ENCODE data around the gene SULT2A1. TPM values are rescaled to one million over a fixed set of nuclear protein-coding genes. Genes with fewer than 3 reads are reported as not detected.
"Not testable (repeated sequence)": the region's sequence is repeated elsewhere in the genome, so short reads cannot be mapped to it uniquely, and the experiment has no call there.

The SULT2A1 gene
- total RNA-seq, 1 donor = not detected

DNA sequence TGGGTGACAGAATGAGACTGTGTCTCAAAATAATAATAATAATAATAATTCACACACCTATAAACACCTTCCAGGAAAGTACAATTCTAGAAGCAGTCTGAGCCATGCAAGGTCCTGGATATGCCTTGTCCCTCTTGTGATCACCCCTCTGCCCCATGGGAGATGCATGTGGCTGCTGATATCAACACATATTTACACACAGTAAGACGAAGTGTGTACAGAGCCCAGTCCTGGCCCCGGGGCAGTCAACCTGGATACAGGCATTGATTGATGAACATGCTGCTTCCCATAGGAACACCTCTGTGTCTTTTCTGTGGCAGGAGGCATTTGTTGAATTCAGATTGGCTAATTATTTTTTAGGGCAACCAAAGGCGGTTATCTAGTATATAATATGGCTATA, 3.2 kb downstream of the SULT2A1 start:
- no peak overlapping the region for H3K4me3 ChIP-seq (ENCODE audit: low read depth, low read length)
- TF ChIP-seq, protein P1, sequence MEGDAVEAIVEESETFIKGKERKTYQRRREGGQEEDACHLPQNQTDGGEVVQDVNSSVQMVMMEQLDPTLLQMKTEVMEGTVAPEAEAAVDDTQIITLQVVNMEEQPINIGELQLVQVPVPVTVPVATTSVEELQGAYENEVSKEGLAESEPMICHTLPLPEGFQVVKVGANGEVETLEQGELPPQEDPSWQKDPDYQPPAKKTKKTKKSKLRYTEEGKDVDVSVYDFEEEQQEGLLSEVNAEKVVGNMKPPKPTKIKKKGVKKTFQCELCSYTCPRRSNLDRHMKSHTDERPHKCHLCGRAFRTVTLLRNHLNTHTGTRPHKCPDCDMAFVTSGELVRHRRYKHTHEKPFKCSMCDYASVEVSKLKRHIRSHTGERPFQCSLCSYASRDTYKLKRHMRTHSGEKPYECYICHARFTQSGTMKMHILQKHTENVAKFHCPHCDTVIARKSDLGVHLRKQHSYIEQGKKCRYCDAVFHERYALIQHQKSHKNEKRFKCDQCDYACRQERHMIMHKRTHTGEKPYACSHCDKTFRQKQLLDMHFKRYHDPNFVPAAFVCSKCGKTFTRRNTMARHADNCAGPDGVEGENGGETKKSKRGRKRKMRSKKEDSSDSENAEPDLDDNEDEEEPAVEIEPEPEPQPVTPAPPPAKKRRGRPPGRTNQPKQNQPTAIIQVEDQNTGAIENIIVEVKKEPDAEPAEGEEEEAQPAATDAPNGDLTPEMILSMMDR (IDR thresholded peaks at IDR 0.05; ENCODE audit: insufficient read depth, low read length) = no peak
- no peak for DNase-seq (ENCODE audit: low read depth)

DNA sequence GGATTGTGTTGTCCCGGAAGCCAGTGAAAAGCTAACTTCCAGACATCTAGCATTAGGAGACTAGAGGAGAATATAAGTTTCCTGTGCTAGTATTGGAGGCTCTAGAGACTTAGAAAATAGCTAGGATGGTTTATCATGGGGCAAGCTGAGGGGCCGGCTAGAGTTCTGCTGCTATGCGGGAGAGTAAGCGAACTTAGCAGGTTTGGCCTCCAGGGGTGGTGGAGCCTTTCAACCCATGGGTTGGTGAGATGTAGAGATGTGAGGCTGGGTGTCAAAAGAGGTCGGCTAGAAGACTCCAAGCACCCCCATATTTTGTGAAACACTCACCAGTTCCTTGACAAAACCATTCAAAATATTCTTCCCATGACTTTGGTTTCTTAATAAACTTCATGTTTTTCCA, 4.4 kb downstream of the SULT2A1 start:
- H3K4me3 ChIP-seq (ENCODE audit: low read depth, low read length) = no peak overlapping the region
- DNase-seq (ENCODE audit: low read depth) = no peak
- TF ChIP-seq, protein P1 (IDR thresholded peaks at IDR 0.05; ENCODE audit: insufficient read depth, low read length) = no peak

DNA sequence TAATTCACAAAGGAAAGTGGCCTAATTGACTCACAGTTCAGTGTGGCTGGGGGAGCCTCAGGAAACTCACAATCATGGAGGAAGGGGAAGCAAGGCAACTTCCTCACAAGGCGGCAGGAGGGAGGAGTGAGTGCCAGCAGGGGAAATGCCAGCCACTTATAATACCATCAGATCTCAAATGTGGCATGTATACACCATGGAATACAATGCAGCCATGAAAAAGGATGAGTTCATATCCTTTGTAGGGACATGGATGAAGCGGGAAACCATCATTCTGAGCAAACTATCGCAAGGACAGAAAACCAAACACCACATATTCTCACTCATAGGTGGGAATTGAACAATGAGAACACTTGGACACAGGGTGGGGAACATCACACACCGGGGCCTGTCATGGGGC, 6.7 kb downstream of the SULT2A1 start:
- not testable (repeated sequence) for H3K4me3 ChIP-seq (ENCODE audit: low read depth, low read length); DNase-seq (ENCODE audit: low read depth)

DNA sequence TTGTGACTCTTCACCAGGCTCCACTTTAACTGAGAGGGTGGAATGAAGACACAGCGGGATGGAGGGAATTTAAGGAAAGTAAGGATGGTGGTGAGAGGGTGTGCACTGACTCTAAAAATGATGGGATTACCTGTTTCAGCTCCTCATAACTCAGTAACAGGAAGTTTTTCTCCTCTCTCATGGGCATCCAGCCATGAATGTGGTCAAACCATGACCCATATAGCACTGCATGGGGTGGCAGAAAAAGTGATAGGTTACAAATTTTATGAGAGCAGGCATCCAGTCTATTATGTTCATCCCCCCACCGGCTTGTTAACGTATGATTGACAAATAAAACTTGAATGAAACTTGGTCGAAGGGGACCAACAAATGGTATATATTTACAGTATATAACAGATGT, 7.2 kb downstream of the SULT2A1 start:
- TF ChIP-seq, protein P1 (IDR thresholded peaks at IDR 0.05; ENCODE audit: insufficient read depth, low read length) = no peak
- H3K4me3 ChIP-seq (ENCODE audit: low read depth, low read length) = no peak overlapping the region
- DNase-seq (ENCODE audit: low read depth) = no peak

DNA sequence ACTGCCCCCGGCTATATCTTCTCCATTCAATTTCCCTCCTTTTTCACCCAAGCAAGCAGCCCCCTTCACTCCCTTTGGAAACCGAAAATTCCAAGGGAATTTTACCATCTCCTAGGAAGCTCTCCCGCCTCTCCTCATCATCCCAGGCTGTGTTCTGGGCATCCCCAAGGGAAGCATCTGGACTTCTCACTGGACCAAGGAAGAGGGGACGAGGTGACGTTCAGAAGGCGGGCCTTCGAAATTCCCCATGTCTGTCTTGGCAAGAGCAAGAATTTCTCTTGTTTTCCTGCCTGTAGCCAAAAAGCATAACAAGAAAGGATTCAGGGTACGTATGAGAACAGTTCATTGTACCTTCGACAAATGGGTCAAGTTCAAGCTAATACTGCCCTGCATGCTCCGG, 20.9 kb downstream of the SULT2A1 start:
- H3K4me3 ChIP-seq (ENCODE audit: low read depth, low read length) = no peak overlapping the region
- TF ChIP-seq, protein P1 (IDR thresholded peaks at IDR 0.05; ENCODE audit: insufficient read depth, low read length) = no peak
- no peak for DNase-seq (ENCODE audit: low read depth)

DNA sequence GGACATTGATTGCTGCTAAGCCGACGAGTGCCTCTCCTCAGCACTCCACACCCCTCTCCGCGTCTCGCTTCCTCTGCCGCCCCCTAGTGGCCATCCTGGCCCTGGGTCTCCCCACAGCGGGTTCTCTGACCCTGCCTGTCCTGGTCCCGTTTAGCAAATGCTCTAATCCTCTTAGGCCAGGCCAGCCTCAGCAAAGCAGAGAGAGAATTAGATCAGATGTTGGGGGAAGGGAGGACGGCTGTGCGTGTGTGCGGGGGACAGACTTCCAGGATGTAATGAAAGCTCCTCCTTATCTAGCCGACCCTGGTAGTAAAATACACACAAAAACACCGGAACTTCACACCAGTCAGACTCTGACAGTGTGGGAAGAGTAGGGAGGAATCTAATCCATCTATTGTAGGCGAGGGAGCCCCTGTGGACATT, 22.6 kb downstream of the SULT2A1 start:
- DNase-seq (ENCODE audit: low read depth) = peak; percentile 66
- no peak overlapping the region for H3K4me3 ChIP-seq (ENCODE audit: low read depth, low read length)
- TF ChIP-seq, protein P1 (IDR thresholded peaks at IDR 0.05; ENCODE audit: insufficient read depth, low read length) = peak; percentile 97

DNA sequence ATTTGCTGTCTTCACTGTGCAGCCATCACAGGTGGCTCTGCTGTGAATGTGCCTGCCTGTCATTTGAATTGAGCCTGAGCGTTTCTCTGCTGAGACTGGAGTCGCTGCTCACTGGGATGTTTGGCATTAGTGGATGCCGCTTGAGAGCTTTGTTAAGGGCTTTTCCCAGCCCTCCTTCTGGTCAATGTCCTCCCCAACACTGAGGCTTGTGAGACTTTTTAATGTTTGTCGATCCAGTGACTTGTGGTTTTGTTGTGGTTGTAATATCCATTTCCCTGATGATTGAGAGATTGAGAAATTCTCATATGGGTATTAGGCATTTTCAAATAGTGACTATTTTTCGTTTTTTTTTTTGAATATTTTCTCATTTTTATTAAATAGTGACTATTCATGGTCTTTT, 24.5 kb downstream of the SULT2A1 start:
- TF ChIP-seq, protein P1 (IDR thresholded peaks at IDR 0.05; ENCODE audit: insufficient read depth, low read length) = no peak
- H3K4me3 ChIP-seq (ENCODE audit: low read depth, low read length) = no peak overlapping the region
- no peak for DNase-seq (ENCODE audit: low read depth)
